GM21381 (cell line): ENCODE data around the gene SELPLG.

Experiments
- ATAC-seq: cut with Tn5 transposase; IDR thresholded peaks from one replicate; pipeline ENCODE4 v1.9.1; 2021; ENCODE audit warnings: mild to moderate bottlenecking, moderate library complexity; ENCODE audit not compliant: unreplicated experiment

The SELPLG gene

DNA sequence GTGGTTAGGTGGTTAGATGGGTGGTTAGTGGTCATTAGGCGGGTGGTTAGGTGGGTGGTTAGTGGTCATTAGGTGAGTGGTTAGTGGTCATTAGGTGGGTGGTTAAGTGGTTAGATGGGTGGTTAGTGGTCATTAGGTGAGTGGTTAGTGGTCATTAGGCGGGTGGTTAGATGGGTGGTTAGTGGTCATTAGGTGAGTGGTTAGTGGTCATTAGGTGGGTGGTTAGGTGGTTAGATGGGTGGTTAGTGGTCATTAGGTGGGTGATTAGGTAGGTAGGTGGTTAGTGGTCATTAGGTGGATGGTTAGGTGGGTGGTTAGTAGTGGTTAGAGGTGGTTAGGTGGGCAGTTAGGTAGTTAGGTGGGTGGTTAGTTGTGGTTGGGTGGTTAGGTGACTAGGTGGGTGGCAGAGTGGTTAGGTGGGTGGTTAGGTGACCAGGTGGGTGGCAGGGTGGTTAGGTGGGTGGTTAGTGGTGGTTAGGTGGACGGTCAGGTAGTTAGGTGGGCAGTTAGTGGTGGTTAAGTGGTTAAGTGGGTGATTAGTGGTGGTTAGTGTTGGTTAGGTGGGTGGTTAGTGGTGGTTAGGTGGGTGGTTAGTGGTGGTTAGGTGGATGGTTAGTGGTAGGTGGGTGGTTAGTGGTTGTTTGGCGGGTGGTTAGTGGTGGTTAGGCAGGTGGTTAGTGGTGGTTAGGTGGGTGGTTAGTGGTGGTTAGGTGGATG lies 27.8 kb downstream of the SELPLG start:
- ATAC-seq: no peak

DNA sequence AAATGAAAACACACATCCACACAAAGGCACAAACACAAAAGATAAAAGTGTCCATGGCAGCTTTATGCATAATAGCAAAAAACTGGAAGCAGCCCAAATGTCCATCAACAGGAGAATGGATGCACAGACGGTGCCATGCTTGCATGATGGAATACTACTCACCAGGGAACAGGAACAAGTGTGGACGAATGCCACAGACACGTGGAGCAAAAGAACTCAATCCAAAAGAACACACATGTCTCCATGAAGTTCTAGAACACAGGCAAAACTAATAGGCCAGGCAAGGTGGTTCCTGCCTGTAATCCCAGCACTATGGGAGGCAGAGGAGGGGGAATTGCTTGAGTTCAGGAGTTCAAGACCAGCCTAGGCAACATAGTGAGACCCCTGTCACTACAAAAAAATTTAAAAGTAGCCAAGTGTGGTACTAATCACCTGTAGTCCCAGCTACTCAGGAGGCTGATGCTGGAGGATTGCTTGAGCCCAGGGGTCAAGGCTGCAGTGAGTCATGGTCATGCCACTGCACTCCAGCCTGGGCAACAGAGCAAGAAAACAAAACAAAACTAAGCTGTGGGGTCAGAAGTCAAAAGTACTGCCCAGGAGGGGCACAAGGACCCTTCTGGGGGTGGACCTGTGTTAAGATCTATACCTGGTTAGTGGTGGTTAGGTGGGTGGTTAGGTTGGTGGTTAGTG lies 28.5 kb downstream of the SELPLG start:
- no peak for ATAC-seq

DNA sequence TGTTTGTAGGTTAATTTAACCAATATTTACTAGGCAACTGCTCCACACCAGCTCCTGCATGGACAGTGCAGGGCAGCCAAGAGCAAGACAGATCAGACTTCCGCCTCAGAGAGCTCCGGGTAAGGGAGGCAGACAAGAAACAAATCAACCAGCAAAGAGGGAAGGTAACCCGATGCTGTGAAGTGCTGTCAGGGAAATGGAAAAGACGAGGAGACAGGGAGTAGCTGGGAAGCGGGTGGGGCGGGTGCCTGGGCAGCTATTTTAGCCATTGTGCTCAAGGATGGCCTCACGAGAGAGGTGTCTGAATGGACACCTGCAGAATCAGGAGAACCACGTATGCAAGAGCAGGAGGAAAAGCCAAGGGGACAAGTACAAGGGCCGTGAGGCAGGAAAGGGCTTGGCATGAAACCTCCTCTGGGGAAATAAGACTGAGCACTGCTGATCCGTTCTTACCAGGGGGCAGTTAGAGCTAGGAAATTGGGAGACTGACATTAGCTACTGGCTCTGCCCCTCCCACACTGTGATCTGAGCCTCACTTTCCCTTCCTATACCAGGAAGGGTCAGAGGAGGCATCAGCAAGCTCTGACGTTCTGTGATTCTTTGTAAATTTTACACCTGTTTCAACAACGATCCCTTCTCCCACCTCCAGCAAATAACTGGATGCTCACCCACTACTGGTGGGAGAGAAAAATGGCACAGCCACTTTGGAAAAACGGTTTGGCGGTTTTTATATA lies 29.3 kb downstream of the SELPLG start:
- no peak for ATAC-seq

DNA sequence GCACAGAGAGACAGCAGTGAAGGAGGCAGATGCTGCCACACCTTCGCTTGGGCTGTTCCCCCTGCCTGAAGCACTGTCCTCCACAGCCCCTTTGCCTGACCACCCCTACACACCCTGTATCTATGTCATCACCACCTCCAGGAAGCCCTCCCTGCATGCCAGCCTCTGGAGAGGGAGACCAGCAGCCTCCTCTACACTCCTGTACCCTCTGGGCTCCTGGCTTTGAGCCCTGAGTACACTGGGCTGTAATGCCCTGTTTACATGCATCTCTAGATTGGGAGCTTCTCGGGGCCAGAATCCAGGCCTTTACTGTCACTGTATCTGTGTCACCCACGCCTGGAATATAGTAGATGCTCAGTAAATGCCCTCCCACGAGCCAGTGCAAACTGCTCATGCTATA lies 30.0 kb downstream of the SELPLG start:
- no peak for ATAC-seq

DNA sequence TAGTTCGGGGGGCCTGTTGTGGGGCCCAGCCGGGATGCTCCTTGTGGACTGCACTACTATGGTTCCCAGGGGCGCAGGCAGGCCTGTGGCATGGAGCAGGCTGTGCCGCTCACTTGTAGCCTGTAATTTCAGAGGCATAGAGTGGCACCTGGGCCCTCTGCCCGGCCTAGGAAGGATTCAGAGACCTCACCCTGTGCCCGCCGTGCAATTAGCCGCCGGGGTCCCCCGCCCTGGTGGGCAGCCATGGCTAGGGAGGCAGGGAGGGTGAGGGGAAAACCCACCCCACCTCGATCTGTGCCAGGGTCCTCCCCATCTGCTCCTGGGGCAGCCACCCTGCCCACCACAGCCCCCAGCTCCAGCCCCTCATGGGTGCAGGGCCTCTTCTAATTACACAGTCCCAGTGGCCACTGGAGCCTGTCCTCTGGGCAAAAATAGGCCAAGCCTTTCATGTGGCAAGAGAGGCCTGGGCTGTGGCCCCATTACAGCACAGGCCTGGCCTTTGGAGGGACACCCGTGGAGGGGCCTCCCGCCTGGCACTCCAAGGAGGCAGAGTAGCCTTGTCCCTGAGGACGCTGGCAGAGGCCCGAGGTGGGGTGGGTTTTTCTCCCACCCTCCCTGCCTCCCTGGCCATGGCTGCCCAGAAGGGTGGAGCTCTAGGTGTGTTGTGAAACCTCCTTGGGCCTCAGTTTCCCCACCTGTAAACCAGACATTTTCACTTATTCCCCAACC lies 30.6 kb downstream of the SELPLG start:
- ATAC-seq: no peak

DNA sequence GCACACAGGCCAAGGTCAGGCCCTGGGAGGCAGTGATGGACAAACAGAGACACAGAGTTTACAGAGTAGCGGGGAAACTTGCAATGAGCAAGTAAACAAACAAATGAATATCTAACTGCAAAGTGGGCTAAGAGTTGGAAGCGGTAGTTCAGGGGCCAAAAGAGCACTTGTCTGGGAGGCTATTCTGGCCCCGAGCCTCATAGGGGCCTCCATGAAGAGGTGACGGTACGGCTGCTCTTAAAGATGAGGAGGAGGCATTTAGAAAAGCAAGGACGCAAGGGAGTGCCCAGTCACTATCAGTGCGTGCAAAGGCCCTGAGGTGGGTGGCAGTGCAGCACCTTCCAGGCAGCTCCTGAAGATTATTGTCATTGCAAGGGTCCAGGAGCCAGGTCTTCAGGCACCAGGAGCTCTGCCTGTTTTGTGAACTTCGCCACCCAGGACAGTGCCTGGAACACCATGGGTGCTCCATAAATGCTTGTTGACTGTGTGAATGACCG lies 31.4 kb downstream of the SELPLG start:
- no peak for ATAC-seq

DNA sequence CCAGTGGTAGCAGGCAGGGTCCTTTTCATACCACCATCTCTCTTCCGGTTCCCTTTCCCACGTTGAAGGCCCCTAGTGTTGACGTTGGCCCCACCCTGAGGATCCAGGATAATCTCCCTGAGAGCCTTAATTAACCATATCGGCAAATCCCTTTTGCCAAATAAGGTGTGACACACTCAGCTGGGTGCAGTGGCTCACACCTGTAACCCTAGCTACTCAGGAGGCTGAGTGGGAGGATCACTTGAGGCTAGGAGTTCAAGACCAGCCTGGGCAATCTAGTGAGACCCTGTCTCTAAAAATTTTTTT lies 33.0 kb downstream of the SELPLG start:
- ATAC-seq: no peak

DNA sequence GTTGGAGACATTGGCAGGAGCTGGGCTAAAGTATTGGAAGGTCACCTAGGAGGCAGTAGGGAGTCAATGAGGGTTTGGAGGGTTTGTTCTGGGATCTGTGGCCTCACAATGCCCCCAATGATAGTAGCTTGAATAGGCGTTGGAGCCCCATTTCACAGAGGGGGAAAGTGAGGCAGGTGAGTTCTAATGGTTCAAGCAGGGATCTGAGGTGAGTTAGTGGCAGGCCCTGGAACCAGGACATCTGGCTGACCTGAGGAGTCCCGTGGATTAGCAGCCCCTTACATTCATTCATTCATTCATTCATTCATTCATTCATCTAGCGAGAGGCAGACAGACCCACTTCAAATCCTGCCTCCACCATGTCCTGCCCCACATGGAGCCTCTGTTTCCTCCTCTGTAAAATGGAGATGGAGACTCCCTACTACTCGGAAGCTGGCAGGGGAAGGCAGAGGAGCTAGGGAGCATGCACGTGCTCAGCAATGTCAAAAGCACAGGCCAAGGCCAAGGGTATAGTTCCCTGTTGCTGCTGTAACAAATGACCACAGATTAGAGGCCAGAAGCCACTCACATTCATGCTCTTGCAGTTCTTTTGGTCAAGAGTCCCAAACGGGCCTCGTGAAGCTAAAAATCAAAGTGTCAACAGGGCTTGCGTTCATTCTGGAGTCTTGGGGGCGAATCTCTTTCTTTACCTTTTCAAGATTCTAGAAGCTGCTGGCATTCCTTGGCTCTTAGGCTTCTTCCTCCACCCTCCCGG lies 33.6 kb downstream of the SELPLG start:
- no peak for ATAC-seq

DNA sequence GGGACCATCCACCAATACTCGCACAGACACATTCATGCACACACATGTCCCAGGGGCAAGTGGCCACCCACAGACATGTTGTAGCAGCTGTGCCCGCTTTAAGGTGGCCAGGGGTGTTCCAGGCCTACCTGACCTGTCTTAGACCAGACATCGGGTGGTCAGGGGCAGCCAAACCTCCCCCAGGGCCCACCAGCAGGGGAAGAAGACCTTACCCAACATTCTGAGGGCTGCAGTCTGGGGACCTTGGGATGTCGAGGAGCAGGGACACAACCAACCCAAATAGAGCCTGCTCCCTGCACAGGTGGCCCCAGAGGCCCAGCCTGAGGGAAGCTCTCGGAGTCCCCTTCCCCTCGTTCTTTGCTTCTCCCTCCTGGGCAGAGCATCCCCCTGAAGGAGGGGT lies 34.2 kb downstream of the SELPLG start:
- ATAC-seq: no peak

DNA sequence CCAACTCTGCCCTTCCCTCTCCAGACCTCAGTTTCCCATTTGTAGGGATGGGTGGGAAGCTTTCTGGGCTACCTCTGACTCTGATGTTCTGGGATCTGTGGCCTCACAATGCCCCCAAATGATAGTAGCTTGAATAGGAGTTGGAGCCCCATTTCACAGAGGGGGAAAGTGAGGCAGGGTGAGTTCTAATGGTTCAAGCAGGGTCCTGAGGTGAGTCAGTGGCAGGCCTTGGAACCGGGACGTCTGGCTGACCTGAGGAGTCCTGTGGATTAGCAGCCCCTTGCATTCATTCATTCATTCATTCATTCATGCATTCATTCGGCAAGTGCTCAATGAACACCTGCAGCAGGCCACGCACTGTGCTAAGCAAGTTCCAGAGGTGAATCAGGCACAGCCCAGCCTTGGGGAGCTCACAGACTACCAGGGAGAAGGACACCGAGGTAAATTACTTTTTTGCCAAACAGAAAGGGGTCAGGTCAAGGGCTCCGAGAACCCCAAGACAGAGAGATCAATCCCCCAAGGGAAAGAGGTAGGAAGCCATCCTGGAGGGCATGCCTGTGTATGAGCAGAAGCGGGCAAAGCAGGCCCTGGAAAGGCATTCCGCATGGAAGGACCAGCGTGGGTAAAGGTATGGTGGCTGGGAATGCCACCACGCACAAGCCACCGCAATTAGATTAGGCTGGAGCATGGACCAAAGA lies 35.0 kb downstream of the SELPLG start:
- no peak for ATAC-seq

DNA sequence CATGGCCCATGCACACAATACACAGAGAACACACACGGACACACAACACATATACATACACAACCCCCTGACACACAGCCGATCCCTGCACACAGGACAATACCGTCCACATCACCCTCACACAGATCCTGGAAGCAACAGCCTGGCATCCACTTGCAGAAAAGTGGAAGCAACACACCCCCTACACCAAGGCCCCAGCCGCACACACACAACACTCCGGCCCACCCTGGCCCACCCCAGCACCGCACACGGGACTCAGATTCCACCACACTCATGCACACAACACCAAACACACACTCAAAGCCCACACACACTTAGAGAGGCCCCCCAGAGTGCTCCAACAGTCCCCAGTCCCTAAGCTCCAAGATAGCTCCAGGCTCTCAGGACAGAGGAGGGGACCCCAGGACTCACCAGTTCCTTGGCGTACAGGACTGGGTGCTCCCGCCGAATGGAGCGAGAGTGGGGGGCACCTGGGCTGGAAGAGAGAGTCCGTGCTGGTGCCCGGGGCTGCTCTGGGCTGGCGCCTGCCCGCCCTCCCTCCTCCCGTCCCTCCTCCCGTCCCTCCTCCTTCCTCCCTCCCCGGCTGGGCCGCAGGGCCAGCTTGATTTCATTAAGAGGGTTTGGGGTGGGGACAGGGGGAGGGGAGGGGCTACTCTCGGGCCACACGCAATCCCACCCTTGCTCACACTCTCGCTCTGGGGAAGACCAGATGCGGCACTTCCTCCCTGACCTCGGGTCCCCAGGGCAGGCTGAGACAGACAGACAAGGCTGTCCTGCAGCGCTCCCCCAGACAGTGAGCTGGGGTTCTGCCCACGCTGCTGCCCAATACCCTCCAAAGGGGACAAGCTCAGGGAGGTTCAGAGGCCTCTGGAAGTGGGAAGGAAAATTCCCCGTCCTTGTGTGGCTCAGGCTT lies 35.9 kb downstream of the SELPLG start, which contains the start of gene TMEM119:
TMEM119 (minus strand) TSS at position 526 of the 913 bp plus-strand sequence. CDS start 5,701 bp downstream, outside the sequence.
- no peak for ATAC-seq

DNA sequence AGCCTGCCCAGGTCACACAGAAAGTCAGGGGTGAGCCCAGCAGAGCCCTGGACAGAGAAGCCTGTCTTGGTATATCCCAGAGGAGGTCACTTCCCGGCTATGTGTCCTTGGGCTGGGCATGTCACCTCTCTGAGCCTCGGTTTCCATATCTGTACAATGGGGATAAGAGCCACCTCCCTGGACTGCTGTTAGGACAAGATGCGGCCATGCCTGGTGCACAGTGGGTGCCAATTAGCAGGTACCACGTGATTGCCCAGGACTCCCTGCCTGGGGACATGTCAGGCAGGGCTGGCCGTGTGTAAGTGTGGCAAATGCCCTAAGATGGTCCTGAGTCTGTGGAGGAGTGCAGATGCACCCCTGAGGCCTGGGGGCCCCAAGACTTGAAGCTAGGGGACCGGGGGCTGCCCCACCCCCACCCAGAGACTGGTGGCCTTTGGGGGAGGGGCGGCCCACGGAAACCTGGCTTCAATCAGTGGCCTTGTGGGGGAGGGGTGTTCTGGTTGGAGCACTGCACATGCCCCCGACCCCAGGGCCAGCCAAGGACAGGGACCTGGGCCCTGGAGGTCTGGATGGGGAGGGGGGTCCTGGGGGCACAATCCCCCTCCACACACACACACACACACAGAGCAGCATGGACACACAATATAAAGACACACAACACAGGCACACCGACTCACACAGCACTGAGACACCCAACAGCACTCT lies 36.7 kb downstream of the SELPLG start:
- ATAC-seq: no peak

DNA sequence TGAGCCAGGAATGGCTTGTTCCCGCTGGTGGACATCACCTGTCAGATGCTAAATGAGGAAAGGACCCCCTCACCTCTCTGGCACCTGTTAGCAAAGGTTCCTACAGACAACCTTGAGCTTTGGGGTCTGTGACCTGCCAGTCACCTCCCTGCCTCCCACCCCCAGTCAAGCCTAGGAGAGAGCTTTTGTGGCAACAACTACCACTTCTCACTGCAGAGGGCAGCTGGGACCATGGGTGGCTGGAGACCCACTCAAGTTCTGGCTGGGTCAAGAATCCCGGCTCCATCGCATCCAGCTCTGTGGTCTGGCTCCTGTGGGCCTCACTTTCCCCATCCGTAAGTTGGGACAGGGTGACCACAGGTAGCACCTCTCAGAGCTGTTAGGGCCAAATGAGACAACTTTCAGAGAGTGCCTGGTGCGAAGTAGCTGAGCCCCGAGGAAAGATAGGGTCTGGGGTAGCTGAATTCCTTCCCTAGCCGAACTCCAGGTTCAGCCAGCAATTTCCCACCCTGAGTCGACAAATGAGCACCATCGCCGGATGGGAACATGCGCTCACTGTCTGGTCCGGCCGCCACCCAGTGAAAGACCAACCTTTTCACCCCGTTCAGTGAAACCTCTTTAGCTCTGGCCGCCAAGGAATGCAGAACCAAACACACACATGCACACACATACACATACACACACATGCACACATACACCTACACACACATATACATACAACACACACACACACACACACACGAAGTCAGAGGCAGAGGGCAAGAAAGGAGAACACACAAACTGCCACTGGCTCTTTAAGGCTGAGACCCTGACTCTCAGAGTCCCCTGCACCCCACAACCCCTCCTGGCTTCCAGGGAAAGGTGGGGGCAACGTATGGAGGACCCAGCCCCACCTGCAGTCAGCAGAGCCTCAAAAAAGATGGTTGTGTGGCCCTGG lies 37.7 kb downstream of the SELPLG start:
- no peak for ATAC-seq

DNA sequence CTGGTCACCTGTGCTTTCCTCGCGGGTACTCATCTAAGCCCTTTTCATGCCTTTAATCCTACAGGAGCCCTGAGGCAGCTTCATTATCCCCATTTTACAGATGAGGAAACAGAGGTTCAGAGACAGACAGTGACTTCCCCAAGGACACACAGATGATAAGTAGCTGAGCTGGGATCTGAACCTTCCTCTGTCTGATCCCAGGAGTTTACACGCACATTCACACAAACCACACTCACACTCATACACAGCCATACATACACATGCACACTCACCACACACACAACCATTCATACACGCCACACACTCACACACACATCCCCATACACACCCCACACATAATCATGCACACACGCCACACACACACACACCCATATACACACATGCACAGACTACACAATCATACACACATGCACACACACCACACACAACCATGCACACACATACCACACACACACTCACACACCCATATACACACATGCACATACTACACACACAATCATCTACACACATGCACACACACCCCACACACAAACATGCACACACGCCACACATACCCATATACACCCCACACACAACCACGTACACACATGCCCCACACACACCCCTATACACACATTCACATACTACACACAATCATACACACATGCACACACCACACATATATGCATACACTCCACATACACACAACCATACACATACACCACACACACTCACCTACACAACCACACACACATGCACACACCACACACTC lies 38.6 kb downstream of the SELPLG start:
- ATAC-seq: no peak

DNA sequence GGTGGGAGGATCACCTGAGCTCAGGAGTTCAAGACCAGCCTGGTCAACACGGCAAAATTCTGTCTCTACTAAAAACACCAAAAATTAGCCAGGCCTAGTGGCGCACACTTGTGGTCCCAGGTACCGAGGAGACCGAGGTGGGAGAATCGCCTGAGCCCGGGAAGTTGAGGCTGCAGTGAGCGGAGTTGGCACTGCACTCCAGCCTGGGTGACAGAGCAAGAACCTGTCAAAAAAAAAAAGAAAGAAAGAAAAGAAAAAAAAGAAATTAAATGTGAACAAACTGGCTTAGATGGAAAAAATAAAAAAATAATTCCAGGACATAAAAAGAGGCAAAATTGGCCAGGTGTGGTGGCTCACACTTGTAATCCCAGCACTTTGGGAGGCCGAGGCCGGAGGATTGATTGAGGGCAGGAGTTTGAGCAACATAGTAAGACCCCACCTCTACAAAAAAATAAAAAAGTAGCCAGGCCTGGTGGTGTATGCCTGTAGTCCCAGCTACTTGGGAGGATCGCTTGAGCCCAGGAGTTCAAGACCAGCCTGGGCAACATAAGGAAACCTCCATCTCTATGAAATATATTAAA lies 39.3 kb downstream of the SELPLG start:
- ATAC-seq: no peak
